Measurements from ENCODE around the gene NBDY. TPM values are rescaled to one million over a fixed set of nuclear protein-coding genes. Genes with fewer than 3 reads are reported as not detected.
"Not testable (repeated sequence)": the region's sequence is repeated elsewhere in the genome, so short reads cannot be mapped to it uniquely, and the experiment has no call there.

The NBDY gene
- total RNA-seq, 1 experiment from 2014 or later, result 22.4 TPM

DNA sequence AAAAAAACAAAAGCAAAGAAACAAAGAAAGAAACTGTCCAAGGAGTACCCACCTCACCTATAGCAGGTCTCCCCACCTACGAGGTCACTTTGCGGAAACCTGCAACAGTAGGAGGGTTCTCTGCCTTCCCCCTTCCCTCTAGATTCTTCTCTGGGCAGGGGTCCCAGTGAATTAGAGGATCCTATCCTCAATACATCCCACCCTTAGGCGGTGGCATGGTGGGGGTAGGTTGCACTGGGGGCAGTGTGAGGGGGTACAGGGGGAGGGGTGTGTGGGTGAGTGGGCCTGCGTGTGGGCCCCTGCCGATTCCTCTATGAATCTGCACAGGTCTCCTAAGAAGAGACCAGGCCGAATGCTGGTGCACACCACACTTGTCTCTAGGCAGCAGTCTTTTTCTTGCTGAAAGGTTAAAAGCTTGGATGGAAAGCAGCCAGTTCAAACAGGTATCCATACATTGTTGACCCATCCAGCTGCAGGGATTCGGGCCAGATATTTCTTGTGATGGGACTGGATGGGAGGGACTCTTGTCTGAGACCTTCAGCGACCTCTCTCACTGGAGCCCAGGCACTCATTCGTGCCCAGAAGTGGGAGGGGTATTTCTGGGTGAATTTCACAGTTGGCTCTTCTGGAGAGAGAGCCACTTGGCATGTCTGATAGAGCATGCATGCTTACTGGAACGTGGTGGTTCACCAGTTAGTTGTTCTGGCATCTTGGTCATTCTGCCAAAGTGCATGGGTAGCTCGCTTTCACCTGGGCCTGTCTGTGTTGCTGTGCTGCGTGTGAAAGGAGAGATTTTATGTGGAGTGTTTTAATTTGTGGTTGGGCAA is 65.6 kb downstream of the NBDY start:
- no peak for DNase-seq (ENCODE audit: low read depth)
- in situ Hi-C loops (cut with HindIII; ENCODE audit: low pct_unique_long_range_greater_than_20kb, low sequenced_read_pairs), result no loop called here

DNA sequence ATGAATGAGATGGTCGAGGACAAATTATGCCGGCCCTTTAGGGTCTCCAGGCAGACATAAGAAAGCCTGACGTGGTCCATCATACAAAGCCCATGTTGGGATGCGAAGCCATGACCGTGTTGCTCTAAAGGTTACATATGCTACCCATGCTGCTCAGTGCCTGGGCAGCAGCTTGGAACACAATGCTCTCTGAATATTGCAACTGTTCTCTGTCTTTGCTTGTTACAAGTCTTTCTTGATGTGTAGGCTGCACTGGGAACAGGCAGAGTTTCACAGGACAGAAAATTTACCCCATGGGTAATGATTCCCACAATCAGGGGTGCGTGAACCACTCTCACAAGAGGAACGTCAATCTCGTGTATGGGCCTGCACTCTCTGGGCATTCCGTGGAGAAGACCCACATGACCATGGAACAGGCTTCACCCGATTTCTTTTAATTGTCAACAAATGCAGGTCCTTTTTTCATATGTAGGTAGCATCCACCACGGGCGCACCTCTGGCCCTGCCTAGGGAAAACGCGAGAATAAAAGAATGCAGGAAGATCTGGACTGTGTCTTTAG is 66.3 kb downstream of the NBDY start:
- no peak for DNase-seq (ENCODE audit: low read depth)
- in situ Hi-C loops (cut with HindIII; ENCODE audit: low pct_unique_long_range_greater_than_20kb, low sequenced_read_pairs), result no loop called here

DNA sequence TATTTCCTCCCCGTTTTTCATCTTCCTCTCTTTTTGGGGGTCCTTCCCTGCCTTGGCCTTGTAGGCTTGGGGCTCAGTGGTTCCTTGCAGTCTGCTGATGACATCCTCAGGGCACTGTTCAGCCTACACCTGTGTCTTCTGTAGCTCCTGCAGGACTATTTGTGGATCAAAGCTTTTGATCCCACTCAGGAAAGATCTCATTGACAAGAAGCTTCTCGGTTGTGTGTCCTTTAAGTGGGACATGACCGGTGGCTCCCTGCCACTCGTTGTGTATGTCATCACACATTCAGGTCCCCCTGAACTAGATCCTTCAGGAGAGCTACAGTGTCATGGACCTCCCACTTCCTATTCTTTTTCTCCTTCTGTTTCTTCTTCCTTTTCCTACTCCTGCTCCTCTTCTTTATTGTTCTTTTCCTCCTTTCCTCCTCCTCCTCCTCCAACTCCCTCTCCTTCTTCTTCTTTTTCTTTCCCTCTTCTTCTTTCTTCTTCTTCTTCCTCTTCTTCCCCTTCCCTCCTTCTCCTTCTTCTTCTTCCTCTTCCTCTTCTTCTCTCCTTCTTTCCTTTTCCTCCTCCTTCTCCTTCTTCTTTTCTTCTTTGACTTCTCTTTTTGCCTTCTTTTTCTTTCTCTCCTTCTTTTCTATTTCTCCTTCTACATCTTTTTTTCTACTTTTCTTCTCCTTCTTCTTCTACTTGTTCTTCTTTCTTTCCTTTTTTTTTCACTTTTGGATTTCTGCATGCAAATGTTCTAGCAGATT is 67.8 kb downstream of the NBDY start:
- in situ Hi-C loops (cut with HindIII; ENCODE audit: low pct_unique_long_range_greater_than_20kb, low sequenced_read_pairs), result no loop called here
- no peak for DNase-seq (ENCODE audit: low read depth)

DNA sequence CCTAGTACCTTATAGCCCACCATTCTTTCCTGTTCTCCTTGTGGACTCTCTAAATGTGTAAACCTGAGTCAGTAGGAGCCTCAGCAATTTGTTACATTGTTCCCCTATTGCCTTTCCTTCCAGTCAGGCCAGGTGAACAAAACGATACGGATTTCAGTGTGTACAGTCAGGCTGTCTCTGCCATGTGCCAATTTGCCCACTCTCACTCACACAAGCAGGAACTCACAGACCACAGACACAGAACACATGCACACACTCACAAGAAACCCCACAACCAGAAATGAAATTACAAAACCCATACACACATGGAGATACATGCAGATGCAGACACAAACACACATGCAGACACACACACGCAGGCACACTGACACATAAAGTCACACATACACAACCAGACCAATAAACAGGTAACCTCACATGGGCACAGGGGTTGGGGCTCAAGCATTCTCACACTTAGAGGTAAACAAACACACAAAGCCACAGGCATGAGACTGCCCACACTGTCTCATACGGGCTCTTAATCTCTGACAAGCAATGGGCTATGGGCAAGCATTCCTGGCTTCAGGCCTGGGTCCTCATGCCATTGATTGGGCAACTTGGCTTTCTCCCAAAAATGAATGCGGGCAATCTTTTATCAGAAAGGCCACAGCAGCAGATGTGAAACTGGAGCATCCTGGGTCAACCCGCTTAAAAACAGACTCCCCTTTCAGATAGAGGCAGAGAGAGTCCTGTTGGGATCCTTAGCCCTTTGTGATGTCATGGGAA is 68.7 kb downstream of the NBDY start:
- DNase-seq (ENCODE audit: low read depth), result no peak
- in situ Hi-C loops (cut with HindIII; ENCODE audit: low pct_unique_long_range_greater_than_20kb, low sequenced_read_pairs), result no loop called here

DNA sequence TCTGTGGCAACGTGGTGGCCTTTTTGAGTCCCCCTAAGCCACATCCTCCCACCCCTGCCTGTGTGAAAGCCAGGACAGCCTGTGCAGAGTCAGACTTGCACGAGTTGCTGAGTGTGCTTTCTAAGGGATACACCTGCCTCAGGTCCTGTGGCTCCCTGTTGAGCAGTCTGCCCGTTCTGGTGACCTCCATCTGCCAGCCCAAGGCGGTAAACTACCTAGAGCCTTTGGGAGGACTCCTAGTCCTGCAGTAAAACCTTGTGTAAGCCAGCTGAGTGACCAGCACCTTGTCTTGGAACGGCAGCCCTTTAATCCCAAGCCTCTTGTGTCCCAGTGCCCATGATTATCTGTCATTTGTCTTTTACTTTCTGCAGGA is 69.3 kb downstream of the NBDY start:
- DNase-seq (ENCODE audit: low read depth), result no peak
- in situ Hi-C loops (cut with HindIII; ENCODE audit: low pct_unique_long_range_greater_than_20kb, low sequenced_read_pairs), result no loop called here

DNA sequence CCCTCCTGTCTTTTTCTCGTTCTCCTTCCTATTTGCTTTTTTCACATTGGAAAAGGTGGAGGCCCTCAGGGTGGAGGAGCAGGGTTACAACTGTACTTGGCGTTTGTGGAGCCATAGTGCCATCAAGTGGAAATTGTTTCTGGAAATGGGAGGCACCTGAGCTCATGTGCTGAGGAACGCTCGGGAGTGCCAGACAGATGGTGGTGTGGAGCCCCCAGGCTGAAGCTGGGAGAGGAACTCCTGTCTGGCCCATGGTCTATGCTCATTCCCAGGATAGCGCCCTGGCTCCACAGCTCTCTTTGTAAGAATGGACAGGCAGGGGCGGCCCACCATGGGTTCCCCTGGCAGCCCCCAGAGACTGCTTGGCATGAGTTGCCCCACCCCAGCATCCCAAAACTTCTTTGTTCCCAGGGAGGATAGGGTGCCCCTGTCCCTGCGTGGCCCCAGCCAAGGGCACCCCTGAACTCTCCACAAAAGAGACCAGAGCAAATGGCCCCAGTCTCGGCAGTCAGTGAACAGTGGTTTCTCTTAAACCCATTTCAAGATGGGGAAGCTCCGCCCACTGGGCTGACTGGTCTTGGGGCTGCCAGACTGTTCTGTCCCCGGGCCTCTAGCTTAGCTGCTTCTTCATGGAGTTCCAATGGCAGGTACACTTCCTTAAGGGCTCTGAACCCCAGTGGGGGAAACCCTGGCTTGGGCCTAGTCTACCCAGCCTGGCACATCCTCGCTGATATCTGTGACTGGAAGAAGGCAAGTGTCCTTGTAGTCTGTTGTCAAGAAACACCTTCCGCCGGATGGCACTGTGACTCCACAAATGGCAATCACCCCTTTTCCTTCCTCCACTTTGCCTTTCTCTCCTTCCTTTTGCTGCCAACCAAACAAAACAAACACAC is 70.1 kb downstream of the NBDY start:
- in situ Hi-C loops (cut with HindIII; ENCODE audit: low pct_unique_long_range_greater_than_20kb, low sequenced_read_pairs), result no loop called here
- no peak for DNase-seq (ENCODE audit: low read depth)

DNA sequence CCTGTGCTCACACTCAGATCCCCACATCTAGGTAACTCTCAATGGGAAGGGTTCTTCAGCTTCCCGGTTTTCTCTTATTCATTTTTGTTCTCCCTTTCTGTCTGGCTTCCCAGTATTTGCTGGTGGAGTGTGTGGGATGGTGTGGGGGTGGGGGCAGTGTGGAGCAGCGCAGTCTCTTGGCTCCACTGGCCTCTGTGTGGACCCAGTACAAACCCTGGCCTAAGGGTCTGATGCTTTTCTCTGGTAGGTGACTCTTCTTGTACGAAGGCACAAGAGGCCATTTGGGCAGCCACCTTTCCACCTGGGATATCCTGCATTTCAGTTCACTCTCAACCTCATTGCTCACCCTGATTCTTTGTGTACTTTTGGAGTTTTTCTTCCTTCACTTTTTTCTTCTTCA is 71.3 kb downstream of the NBDY start:
- no peak for DNase-seq (ENCODE audit: low read depth)
- in situ Hi-C loops (cut with HindIII; ENCODE audit: low pct_unique_long_range_greater_than_20kb, low sequenced_read_pairs), result no loop called here

DNA sequence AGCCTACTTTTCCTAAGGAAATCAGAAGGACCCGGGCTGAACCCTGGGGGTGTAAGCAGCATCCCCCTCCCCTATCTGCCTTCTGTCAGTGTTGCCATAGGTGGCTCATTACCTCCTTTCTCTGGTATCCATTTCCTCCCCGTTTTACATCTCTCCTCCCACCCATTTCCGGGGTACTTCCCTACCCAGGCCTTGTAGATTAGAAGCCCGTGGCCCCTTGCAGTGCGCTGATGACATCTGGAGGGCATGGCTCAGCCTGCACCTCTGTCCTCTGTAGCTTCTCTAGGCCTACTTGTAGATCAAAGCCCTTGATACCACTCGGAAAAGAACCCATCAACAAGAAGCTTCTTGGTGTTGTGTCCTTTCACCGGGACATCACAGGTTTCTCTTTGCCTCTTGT is 71.8 kb downstream of the NBDY start:
- DNase-seq (ENCODE audit: low read depth), result no peak
- in situ Hi-C loops (cut with HindIII; ENCODE audit: low pct_unique_long_range_greater_than_20kb, low sequenced_read_pairs), result no loop called here

DNA sequence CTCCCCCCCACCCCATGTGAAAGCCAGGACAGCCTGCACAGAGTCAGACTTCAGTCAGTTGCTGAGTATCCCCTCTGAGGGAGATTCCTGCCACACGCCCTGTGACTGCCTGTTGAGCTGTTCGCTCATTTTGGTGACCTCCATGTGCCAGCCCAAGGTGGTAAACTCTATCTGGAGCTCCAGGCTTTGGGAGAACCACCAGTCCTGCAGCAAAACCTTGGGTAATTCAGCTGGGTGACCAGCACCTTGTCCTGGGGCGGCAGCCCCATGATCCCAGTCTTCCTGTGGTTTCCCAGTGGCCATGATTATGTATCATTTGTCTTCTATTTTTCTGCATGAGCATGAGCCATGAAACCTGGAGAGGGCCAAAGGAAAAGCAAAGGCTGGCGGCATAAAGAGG is 73.4 kb downstream of the NBDY start:
- DNase-seq (ENCODE audit: low read depth), result no peak
- in situ Hi-C loops (cut with HindIII; ENCODE audit: low pct_unique_long_range_greater_than_20kb, low sequenced_read_pairs), result no loop called here

DNA sequence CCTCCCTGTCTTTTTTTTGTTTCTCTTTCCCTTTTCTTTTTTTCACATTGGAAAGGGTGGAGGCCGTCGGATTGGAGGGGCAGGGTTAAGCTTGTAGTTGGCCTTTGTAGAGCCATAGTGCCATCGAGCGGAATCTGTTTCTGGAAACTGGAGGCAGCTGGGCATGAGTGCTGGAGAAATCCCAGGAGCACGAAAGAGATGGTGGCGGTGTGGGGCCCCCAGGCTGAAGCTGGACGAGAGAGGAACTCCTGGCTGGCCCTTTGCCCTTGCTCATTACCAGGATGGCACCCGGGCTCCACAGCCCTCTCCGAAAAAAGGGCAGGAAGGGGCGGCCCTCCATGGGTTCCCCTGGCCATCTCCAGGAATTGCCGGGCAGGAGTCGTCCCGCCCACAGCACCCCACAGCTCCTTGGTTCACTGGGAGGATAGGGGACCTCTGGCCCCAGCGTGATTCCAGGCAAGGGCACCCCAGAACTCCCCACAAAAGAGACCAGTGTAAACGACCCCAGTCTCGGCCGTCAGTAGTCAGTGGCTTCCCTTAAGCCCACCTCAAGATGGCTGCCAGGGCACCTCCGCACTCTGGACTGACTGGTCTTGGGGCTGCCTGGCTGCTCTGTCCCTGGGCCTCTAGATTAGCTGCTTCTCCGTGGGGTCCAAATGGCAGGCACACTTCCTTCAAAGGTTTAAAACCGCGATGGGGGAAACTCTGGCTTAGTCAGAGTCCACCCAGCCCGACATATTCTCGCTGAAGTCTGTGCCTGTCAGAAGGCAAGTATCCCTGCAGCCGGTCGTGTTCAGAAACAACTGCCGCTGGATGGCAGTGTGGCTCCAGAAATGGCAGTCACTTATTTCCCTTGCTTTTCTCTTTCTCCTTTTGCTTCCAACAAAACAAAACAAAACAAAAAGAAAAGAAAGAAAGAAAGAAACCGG is 74.1 kb downstream of the NBDY start:
- in situ Hi-C loops (cut with HindIII; ENCODE audit: low pct_unique_long_range_greater_than_20kb, low sequenced_read_pairs), result no loop called here
- DNase-seq (ENCODE audit: low read depth), result no peak

DNA sequence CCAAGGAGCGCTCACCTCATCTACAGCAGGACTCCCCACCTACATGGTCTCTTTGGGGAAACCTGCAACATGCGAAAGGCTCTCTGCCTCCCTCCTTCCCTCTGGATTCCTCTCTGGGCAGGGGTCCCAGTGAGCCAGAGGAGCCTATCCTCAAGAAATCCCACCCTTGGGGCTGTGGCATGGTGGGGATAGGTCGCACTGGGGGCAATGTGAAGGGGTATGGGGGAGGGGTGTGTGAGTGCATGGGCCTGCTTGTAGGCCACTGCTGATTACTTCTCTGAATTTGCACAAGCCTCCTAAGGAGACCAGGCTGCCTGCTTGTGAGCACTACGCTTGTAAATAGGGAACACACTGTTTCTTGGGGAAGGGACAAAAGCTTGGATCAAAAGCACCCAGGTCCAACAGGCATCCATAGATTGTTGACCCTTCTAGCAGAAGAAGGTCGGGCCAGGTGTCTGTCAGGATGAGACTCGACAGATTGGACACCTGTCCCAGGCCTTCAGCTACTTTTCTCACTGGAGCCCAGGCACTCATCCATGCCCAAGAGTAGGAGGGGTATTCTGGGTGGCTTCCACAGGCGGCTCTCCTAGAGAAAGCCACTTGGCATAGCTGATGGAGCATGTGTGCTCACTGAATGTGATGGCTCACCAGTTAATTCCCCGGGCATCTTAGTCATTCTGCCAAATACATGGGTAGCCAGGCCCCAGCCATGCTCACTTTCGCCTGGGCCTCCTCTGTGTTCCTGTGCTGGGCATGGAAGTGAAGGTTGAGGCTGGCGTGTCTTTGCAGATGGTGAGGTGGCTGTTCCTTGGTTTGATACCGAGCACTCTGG is 75.0 kb downstream of the NBDY start:
- in situ Hi-C loops (cut with HindIII; ENCODE audit: low pct_unique_long_range_greater_than_20kb, low sequenced_read_pairs), result no loop called here
- DNase-seq (ENCODE audit: low read depth), result no peak

DNA sequence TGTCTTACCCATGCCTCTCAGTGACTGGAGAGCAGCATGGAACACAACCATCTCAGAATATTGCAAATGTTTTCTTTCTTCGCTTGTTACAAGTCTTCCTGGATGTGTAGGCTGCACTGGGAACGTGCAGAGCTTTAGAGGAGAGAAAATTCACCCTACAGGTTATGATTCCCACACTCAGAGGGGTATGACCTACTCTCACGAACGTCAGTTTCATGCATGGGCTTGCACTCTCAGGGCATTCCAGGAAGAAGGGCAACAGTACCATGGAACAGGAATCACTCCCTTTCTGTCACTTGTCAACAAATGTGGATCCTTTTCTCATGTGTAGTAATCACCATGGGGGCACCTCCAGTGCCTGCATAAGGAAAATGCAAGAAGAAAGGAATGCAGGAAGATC is 75.8 kb downstream of the NBDY start:
- DNase-seq (ENCODE audit: low read depth), result no peak
- in situ Hi-C loops (cut with HindIII; ENCODE audit: low pct_unique_long_range_greater_than_20kb, low sequenced_read_pairs), result no loop called here

DNA sequence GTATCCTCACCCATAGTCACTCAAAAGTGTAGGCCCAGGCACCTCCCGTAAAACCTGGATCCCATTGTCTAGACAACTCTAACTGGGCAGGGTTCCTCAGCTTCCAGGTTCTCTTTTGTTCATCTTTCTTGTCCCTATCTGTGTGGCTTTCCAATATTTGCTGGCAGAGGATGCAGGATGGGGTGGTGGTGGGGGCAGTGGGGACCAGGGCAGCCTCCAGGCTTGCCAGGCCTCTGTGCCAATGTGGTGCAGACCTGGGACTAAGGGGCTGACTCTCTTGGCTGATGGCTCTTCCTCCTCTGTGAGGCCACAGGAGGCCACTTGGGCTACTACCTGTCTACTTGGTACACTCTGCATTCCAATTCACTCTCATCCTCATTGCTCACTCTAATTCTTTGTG is 76.4 kb downstream of the NBDY start:
- in situ Hi-C loops (cut with HindIII; ENCODE audit: low pct_unique_long_range_greater_than_20kb, low sequenced_read_pairs), result no loop called here
- no peak for DNase-seq (ENCODE audit: low read depth)

DNA sequence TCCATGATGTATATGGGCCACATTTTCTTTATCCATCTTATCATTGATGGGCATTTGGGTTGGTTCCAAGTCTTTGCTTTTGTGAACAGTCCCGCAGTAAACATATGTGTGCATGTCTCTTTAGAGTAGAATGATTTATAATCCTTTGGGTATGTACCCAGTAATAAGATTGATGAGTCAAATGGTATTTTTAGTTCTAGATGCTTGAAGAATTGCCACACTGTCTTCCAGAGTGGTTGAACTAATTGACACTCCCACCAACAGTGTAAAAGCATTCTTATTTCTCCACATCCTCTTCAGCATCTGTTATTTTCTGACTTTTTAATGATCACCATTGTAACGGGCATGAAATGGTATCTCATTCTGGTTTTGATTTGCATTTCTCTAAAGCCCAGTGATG is 77.1 kb downstream of the NBDY start:
- DNase-seq (ENCODE audit: low read depth); in situ Hi-C loops (cut with HindIII; ENCODE audit: low pct_unique_long_range_greater_than_20kb, low sequenced_read_pairs): not testable (repeated sequence)

DNA sequence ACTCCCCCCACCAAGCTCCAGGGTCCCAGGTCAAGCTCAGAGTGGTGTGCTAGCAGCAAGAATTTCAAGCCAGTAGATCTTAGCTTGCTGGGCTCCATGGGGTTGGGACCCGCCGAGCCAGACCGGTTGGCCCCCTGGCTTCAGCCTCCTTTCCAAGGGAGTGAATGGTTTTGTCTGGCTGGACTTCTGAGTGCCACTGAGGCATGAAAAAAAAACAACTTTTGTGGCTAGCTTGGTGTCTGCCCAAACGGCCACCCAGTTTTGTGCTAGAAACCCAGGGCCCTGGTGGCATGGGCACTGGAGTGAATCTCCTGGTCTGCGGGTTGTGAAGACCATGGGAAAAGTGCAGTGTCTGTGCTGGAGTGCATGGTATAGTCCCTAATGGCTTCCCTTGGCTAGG is 82.6 kb downstream of the NBDY start:
- in situ Hi-C loops (cut with HindIII; ENCODE audit: low pct_unique_long_range_greater_than_20kb, low sequenced_read_pairs), result no loop called here
- DNase-seq (ENCODE audit: low read depth), result no peak

DNA sequence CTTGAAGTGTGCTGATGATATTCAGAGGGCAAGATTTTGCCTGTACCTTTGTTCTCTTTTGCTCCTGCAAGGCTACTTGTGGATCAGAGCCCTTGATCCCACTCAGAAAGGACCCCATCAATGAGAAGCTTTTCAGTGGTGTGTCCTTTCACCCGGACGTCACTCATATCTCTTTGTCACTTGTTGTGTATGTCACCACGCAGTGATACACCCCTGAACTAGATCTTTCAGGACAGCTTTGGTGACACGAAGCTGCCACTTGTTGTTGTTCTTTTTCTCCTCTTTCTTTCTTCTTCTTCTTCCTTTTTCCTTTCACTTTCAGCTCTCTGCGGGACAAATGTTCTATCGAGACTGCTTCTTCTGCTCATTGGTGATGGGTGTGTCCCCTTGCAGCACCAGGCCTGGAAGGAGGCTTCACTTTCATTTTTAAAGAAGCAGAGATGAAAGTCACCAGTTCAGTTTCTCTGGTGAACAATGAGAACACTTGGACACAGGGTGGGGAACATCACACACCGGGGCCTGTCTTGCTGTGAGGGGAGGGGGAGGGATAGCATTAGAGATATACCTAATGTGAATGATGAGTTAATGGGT is 83.6 kb downstream of the NBDY start:
- no peak for DNase-seq (ENCODE audit: low read depth)
- in situ Hi-C loops (cut with HindIII; ENCODE audit: low pct_unique_long_range_greater_than_20kb, low sequenced_read_pairs), result no loop called here
